Fibroblast of pulmonary artery (primary cell): Measurements from ENCODE around the gene TACSTD2.
A peak's percentile ranks its signal among the peaks of the same experiment; 100 is the strongest.
"Not testable (repeated sequence)": the region's sequence is repeated elsewhere in the genome, so short reads cannot be mapped to it uniquely, and the experiment has no call there.

Experiments
- DNase-seq: peaks from one replicate; pipeline ENCODE4 v3.0.0-alpha.2; 2010; ENCODE audit warnings: low read depth
- H3K4me3 ChIP-seq: replicated peaks from 2 replicates; pipeline ENCODE4 v1.5.1; 2011; ENCODE audit warnings: low read depth, mild to moderate bottlenecking, control low read depth, low read length, moderate library complexity
- CTCF ChIP-seq: IDR thresholded peaks from 2 replicates; pipeline ENCODE4 v1.5.1; 2011; ENCODE audit warnings: mild to moderate bottlenecking, control low read depth, low read length, inconsistent platforms; ENCODE audit errors: missing control alignments

Gene TACSTD2, protein sequence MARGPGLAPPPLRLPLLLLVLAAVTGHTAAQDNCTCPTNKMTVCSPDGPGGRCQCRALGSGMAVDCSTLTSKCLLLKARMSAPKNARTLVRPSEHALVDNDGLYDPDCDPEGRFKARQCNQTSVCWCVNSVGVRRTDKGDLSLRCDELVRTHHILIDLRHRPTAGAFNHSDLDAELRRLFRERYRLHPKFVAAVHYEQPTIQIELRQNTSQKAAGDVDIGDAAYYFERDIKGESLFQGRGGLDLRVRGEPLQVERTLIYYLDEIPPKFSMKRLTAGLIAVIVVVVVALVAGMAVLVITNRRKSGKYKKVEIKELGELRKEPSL

GRCh38 chr1:58576727-58577653 is at the start of gene TACSTD2:
TACSTD2 (minus strand) TSS chr1:58577252; CDS start chr1:58577156, 96 bp downstream.
- DNase-seq = no peak
- peak within 1 kb of the TSS; percentile 24 for H3K4me3 ChIP-seq
- no peak for TF ChIP-seq CTCF

- no peak for TF ChIP-seq CTCF
- no peak overlapping the region for H3K4me3 ChIP-seq
- no peak for DNase-seq
Measured at GRCh38 chr1:58626293-58626692, 49.2 kb upstream of the TACSTD2 start.

GRCh38 chr1:58623259-58623658 is 46.2 kb upstream of the TACSTD2 start:
- not testable (repeated sequence) for DNase-seq, H3K4me3 ChIP-seq

DNA sequence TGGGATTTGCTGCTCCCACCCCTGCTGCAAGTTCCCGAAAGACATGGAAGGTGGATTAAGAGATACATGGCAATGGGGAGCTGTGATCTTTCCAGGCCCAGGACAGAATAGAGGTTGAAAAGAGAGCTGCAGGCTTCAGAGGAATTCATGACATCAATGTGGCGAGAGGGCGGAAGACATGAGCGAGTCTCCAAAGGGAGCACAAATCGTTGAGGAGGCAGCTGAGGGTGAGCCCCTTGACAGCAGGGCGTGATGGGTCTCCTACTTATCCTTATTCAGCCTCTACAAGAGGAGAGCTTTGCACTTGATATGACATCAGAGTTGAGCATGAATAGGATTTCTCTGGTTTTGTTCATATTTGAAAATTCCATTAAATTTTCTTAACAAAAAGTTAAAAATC is 45.5 kb upstream of the TACSTD2 start:
- no peak for DNase-seq
- H3K4me3 ChIP-seq = no peak overlapping the region
- TF ChIP-seq CTCF = no peak

GRCh38 chr1:58621391-58621790 is 44.3 kb upstream of the TACSTD2 start:
- no peak overlapping the region for H3K4me3 ChIP-seq
- DNase-seq = no peak
- TF ChIP-seq CTCF = no peak

DNA sequence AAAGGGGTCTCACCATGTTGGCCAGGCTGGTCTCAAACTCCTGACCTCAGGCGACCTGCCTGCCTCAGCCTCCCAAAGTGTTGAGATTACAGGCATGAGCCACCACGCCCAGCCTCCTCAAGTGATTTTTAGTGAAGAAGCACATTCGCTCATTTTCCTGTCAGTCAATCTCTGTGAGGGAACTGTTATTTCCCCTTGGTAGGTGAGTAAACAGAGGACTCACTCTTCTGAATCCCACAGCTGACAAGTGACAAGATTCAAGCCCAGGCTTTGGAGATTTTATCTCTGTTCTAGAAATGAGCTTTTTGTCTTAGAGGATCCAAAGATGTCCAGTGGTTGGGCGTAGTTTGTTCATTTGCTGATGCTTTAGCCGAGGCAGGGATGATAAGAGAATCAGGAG is 43.9 kb upstream of the TACSTD2 start:
- no peak for DNase-seq

More for the DNA sequence above, 43.9 kb upstream of the TACSTD2 start:
- no peak overlapping the region for H3K4me3 ChIP-seq
- TF ChIP-seq CTCF = no peak
